HEK293 (cell line): Measurements from ENCODE around the gene ROR2.

Experiments used
- CTCF ChIA-PET: fragments of 350-600 bp; formaldehyde crosslinking; extraction: SDS; loops from one replicate; lab custom pipeline; 2021; ENCODE audit warnings: antibody characterized with exemption; lab: Yijun Ruan, JAX
- POLR2A ChIA-PET: fragments of 300-600 bp; formaldehyde crosslinking; extraction: SDS; loops from one replicate; lab custom pipeline; 2020; ENCODE audit warnings: antibody characterized with exemption, inconsistent platforms; lab: Yijun Ruan, JAX
- H3K27ac ChIP-seq: fragments of 200-500 bp; sonication (Bioruptor generic); 2 replicates; pipeline ENCODE4 v1.5.1; 2014; ENCODE audit warnings: low read depth, low read length, control low read depth, inconsistent platforms; ENCODE audit errors: extremely low read depth
- H3K36me3 ChIP-seq, 2 experiments: fragments of 200-500 bp in 1 of 2; sonication (Bioruptor generic) in 1 of 2; 1 replicate in 1 of 2; 2 replicates in 1 of 2; pipeline ENCODE4 v1.5.1; 2014 to 2017; ENCODE audit warnings: inconsistent platforms in 2 of 2, low read length in 2 of 2; ENCODE audit not compliant: control insufficient read depth in 2 of 2, insufficient read depth in 1 of 2
- H3K4me1 ChIP-seq: fragments of 200-500 bp; sonication (Bioruptor generic); 2 replicates; pipeline ENCODE4 v1.5.1; 2014; ENCODE audit warnings: mild to moderate bottlenecking, low read length, inconsistent platforms; ENCODE audit not compliant: control insufficient read depth, insufficient read depth
- H3K4me3 ChIP-seq: 2 replicates; pipeline ENCODE4 v1.5.1; 2011; ENCODE audit warnings: low read depth, mild to moderate bottlenecking, control low read depth, low read length, moderate library complexity
- H3K9me3 ChIP-seq: fragments of 200-500 bp; sonication (Bioruptor generic); 2 replicates; pipeline ENCODE4 v1.5.1; 2014; ENCODE audit warnings: low read depth, low read length, inconsistent platforms; ENCODE audit not compliant: control insufficient read depth, insufficient read depth
- EGR2 ChIP-seq: fragments of 450-650 bp; formaldehyde crosslinking; IDR thresholded peaks from 2 replicates; pipeline ENCODE4 v1.5.1; 2016; ENCODE audit warnings: low read depth, missing biosample characterization, missing genetic modification characterization
- GLIS1 ChIP-seq: fragments of 450-650 bp; formaldehyde crosslinking; IDR thresholded peaks from 2 replicates; pipeline ENCODE4 v1.5.1; 2016; ENCODE audit warnings: missing biosample characterization, missing genetic modification characterization
- PATZ1 ChIP-seq: fragments of 450-650 bp; formaldehyde crosslinking; IDR thresholded peaks from 2 replicates; pipeline ENCODE4 v1.5.1; 2016; ENCODE audit warnings: missing biosample characterization, missing genetic modification characterization
- PRDM1 ChIP-seq: fragments of 450-650 bp; formaldehyde crosslinking; IDR thresholded peaks from 2 replicates; pipeline ENCODE4; 2016; ENCODE audit warnings: missing biosample characterization, missing genetic modification characterization
- ZFHX2 ChIP-seq: fragments of 450-650 bp; formaldehyde crosslinking; conservative IDR thresholded peaks from 2 replicates; pipeline ENCODE4 v1.5.1; 2016; ENCODE audit warnings: missing biosample characterization, missing genetic modification characterization
- ZIC2 ChIP-seq: fragments of 450-650 bp; formaldehyde crosslinking; IDR thresholded peaks from 2 replicates; pipeline ENCODE4 v1.5.1; 2016; ENCODE audit warnings: missing biosample characterization, missing genetic modification characterization
- ZNF121 ChIP-seq: fragments of 450-650 bp; formaldehyde crosslinking; IDR thresholded peaks from 2 replicates; pipeline ENCODE4 v1.5.1; 2016; ENCODE audit warnings: missing biosample characterization, missing genetic modification characterization
- ZNF138 ChIP-seq: fragments of 450-650 bp; formaldehyde crosslinking; IDR thresholded peaks from 2 replicates; pipeline ENCODE4 v1.5.1; 2016; ENCODE audit warnings: missing biosample characterization, missing genetic modification characterization, borderline replicate concordance
- ZNF146 ChIP-seq: fragments of 450-650 bp; formaldehyde crosslinking; IDR thresholded peaks from 2 replicates; pipeline ENCODE4 v1.5.1; 2016; ENCODE audit warnings: missing biosample characterization, missing genetic modification characterization
- ZNF24 ChIP-seq: fragments of 450-650 bp; formaldehyde crosslinking; IDR thresholded peaks from 2 replicates; pipeline ENCODE4 v1.5.1; 2016; ENCODE audit warnings: missing biosample characterization, missing genetic modification characterization
- ZNF266 ChIP-seq: fragments of 450-650 bp; formaldehyde crosslinking; IDR thresholded peaks from 2 replicates; pipeline ENCODE4 v1.5.1; 2016; ENCODE audit warnings: missing biosample characterization, missing genetic modification characterization, low read depth
- ZNF292 ChIP-seq: fragments of 450-650 bp; formaldehyde crosslinking; IDR thresholded peaks from 2 replicates; pipeline ENCODE4 v1.5.1; 2016; ENCODE audit warnings: low read depth, missing biosample characterization, missing genetic modification characterization, borderline replicate concordance
- ZNF350 ChIP-seq: fragments of 450-650 bp; formaldehyde crosslinking; IDR thresholded peaks from 2 replicates; pipeline ENCODE4 v1.5.0; 2017; ENCODE audit warnings: missing biosample characterization, mild to moderate bottlenecking, missing genetic modification characterization
- ZNF394 ChIP-seq: fragments of 450-650 bp; formaldehyde crosslinking; IDR thresholded peaks from 2 replicates; pipeline ENCODE4 v1.5.1; 2016; ENCODE audit warnings: missing biosample characterization, missing genetic modification characterization, mild to moderate bottlenecking, moderate library complexity, borderline replicate concordance
- ZNF501 ChIP-seq: fragments of 450-650 bp; formaldehyde crosslinking; IDR thresholded peaks from 2 replicates; pipeline ENCODE4 v1.5.1; 2016; ENCODE audit warnings: missing biosample characterization, missing genetic modification characterization
- ZNF571 ChIP-seq: fragments of 450-650 bp; formaldehyde crosslinking; IDR thresholded peaks from 2 replicates; pipeline ENCODE4 v1.5.0; 2017; ENCODE audit warnings: missing biosample characterization, missing genetic modification characterization
- ZNF580 ChIP-seq: fragments of 450-650 bp; formaldehyde crosslinking; IDR thresholded peaks from 2 replicates; pipeline ENCODE4 v1.5.1; 2016; ENCODE audit warnings: missing biosample characterization, missing genetic modification characterization
- ZNF600 ChIP-seq: fragments of 450-650 bp; formaldehyde crosslinking; IDR thresholded peaks from 2 replicates; pipeline ENCODE4 v1.5.1; 2016; ENCODE audit warnings: missing biosample characterization, missing genetic modification characterization
- ZNF677 ChIP-seq: fragments of 450-650 bp; IDR thresholded peaks from 2 replicates; pipeline ENCODE4 v1.5.0; 2018; ENCODE audit warnings: missing biosample characterization, mild to moderate bottlenecking, missing genetic modification characterization, moderate library complexity
- ZNF747 ChIP-seq: fragments of 450-650 bp; formaldehyde crosslinking; IDR thresholded peaks from 2 replicates; pipeline ENCODE4 v1.5.1; 2016; ENCODE audit warnings: missing biosample characterization, missing genetic modification characterization
- ZNF768 ChIP-seq: fragments of 450-650 bp; formaldehyde crosslinking; IDR thresholded peaks from 2 replicates; pipeline ENCODE4 v1.5.1; 2018; ENCODE audit warnings: missing biosample characterization, mild to moderate bottlenecking, missing genetic modification characterization
- ZNF830 ChIP-seq: fragments of 450-650 bp; IDR thresholded peaks from 2 replicates; pipeline ENCODE4 v1.5.0; 2018; ENCODE audit warnings: missing biosample characterization, missing genetic modification characterization, low read depth, mild to moderate bottlenecking, moderate library complexity
- ZSCAN18 ChIP-seq: fragments of 450-650 bp; formaldehyde crosslinking; IDR thresholded peaks from 2 replicates; pipeline ENCODE4 v1.5.1; 2016; ENCODE audit warnings: missing biosample characterization, missing genetic modification characterization
- TF ChIP-seq, protein P1 (sequence below): fragments of 450-650 bp; formaldehyde crosslinking; IDR thresholded peaks from 2 replicates; pipeline ENCODE4 v1.5.1; 2017; ENCODE audit warnings: missing biosample characterization, mild to moderate bottlenecking, missing genetic modification characterization, moderate library complexity
- TF ChIP-seq, protein P2 (sequence below): fragments of 450-650 bp; formaldehyde crosslinking; IDR thresholded peaks from 2 replicates; pipeline ENCODE4 v1.5.1; 2016; ENCODE audit warnings: missing biosample characterization, missing genetic modification characterization, low read depth
- TF ChIP-seq, protein P3 (sequence below): fragments of 450-650 bp; formaldehyde crosslinking; IDR thresholded peaks from 2 replicates; pipeline ENCODE4 v1.5.1; 2016; ENCODE audit warnings: missing biosample characterization, missing genetic modification characterization

Gene ROR2

GRCh38 chr9:91836515-91836914, 113.5 kb downstream of the ROR2 start:
- POLR2A ChIA-PET = no interaction called here
- no peak overlapping the region for H3K4me3 ChIP-seq
- TF ChIP-seq ZNF600 = peak; percentile 62; the same call in 1 of the 2 replicates
- TF ChIP-seq ZFHX2 (tag by site-specific recombination) = peak; percentile 57
- no peak for TF ChIP-seq ZNF146 (tag by site-specific recombination)
- peak; percentile 53 for TF ChIP-seq EGR2 (tag by site-specific recombination)
- CTCF ChIA-PET = no interaction called here
- peaks cover 18% of the 10 kb centered on the region for H3K4me1 ChIP-seq
- no peak overlapping the region; the same call in 1 of the 2 replicates for H3K27ac ChIP-seq
- H3K9me3 ChIP-seq = no peaks in the 10 kb centered on the region
- no peaks in the 10 kb centered on the region for H3K36me3 ChIP-seq

GRCh38 chr9:91835632-91836031, 114.4 kb downstream of the ROR2 start:
- Histone ChIP-seq H3K4me1 (peaks cover 18% of the 10 kb centered on the region), H3K27ac (no peak overlapping the region), H3K9me3 (no peaks in the 10 kb centered on the region), H3K36me3 (no peaks in the 10 kb centered on the region), H3K4me3 (no peak overlapping the region)
- ChIA-PET CTCF (no interaction called here), POLR2A (no interaction called here)
- no peak for TF ChIP-seq ZNF266 (tag by site-specific recombination)
- no peak for TF ChIP-seq ZNF138 (tag by site-specific recombination)
- TF ChIP-seq ZNF580 (tag by site-specific recombination) = no peak
- TF ChIP-seq ZNF830 (tag by site-specific recombination) = no peak
- peak; percentile 30; the same call in 1 of the 2 replicates for TF ChIP-seq GLIS1
- TF ChIP-seq ZNF394 (tag by site-specific recombination) = no peak
- TF ChIP-seq, protein P1, sequence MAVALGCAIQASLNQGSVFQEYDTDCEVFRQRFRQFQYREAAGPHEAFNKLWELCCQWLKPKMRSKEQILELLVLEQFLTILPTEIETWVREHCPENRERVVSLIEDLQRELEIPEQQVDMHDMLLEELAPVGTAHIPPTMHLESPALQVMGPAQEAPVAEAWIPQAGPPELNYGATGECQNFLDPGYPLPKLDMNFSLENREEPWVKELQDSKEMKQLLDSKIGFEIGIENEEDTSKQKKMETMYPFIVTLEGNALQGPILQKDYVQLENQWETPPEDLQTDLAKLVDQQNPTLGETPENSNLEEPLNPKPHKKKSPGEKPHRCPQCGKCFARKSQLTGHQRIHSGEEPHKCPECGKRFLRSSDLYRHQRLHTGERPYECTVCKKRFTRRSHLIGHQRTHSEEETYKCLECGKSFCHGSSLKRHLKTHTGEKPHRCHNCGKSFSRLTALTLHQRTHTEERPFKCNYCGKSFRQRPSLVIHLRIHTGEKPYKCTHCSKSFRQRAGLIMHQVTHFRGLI (tag by site-specific recombination) = no peak
- no peak for TF ChIP-seq ZNF24
- TF ChIP-seq ZSCAN18 (tag by site-specific recombination) = no peak
- peak; percentile 63 for TF ChIP-seq ZIC2 (tag by site-specific recombination)
- TF ChIP-seq, protein P2, sequence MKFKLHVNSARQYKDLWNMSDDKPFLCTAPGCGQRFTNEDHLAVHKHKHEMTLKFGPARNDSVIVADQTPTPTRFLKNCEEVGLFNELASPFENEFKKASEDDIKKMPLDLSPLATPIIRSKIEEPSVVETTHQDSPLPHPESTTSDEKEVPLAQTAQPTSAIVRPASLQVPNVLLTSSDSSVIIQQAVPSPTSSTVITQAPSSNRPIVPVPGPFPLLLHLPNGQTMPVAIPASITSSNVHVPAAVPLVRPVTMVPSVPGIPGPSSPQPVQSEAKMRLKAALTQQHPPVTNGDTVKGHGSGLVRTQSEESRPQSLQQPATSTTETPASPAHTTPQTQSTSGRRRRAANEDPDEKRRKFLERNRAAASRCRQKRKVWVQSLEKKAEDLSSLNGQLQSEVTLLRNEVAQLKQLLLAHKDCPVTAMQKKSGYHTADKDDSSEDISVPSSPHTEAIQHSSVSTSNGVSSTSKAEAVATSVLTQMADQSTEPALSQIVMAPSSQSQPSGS (tag by site-specific recombination) = no peak
- TF ChIP-seq, protein P3, sequence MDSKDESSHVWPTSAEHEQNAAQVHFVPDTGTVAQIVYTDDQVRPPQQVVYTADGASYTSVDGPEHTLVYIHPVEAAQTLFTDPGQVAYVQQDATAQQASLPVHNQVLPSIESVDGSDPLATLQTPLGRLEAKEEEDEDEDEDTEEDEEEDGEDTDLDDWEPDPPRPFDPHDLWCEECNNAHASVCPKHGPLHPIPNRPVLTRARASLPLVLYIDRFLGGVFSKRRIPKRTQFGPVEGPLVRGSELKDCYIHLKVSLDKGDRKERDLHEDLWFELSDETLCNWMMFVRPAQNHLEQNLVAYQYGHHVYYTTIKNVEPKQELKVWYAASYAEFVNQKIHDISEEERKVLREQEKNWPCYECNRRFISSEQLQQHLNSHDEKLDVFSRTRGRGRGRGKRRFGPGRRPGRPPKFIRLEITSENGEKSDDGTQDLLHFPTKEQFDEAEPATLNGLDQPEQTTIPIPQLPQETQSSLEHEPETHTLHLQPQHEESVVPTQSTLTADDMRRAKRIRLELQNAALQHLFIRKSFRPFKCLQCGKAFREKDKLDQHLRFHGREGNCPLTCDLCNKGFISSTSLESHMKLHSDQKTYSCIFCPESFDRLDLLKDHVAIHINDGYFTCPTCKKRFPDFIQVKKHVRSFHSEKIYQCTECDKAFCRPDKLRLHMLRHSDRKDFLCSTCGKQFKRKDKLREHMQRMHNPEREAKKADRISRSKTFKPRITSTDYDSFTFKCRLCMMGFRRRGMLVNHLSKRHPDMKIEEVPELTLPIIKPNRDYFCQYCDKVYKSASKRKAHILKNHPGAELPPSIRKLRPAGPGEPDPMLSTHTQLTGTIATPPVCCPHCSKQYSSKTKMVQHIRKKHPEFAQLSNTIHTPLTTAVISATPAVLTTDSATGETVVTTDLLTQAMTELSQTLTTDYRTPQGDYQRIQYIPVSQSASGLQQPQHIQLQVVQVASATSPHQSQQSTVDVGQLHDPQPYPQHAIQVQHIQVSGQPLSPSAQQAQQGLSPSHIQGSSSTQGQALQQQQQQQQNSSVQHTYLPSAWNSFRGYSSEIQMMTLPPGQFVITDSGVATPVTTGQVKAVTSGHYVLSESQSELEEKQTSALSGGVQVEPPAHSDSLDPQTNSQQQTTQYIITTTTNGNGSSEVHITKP = peak; percentile 83
- no peak for TF ChIP-seq ZNF121 (tag by site-specific recombination)
- no peak for TF ChIP-seq ZNF571 (tag by site-specific recombination)
- TF ChIP-seq ZNF747 = no peak
- no peak for TF ChIP-seq ZNF292 (tag by site-specific recombination)
- TF ChIP-seq PATZ1 = no peak
- TF ChIP-seq ZNF350 = no peak
- TF ChIP-seq PRDM1 = peak; percentile 33; the same call in 1 of the 2 replicates
- TF ChIP-seq ZNF501 (tag by site-specific recombination) = no peak
- no peak for TF ChIP-seq ZNF768 (tag by site-specific recombination)
- no peak for TF ChIP-seq ZNF677 (tag by site-specific recombination)
